ENCODE data around the gene OR2H2.

OR2H2 gene

GRCh38 chr6:29631209-29631810, 46.4 kb downstream of the OR2H2 start:
- DNase-seq = no peak

- DNase-seq = peak in 1 of 2 donors; percentile 37
Observed at GRCh38 chr6:29631860-29632731, 47.2 kb downstream of the OR2H2 start.

- DNase-seq = peak; percentile 77 to 78
Observed at GRCh38 chr6:29632789-29633533, 48.0 kb downstream of the OR2H2 start, which contains the start of gene GABBR1. TSS of gene GABBR1 (minus strand) at chr6:29633183. CDS start at chr6:29632385, 798 bp downstream.

GRCh38 chr6:29633534-29633905, 48.6 kb downstream of the OR2H2 start:
- no peak for DNase-seq

- no peak for DNase-seq
Observed at GRCh38 chr6:29637247-29637646, 52.3 kb downstream of the OR2H2 start.
